Activated naive CD4-positive, alpha-beta T cell treated with anti-CD3 and anti-CD28 coated beads for 36 hours (primary cell): Measurements from ENCODE around the gene TET2. TPM values are rescaled to one million over a fixed set of nuclear protein-coding genes. Genes with fewer than 3 reads are reported as not detected.

Experiments
- CTCF ChIA-PET: fragments of 350-600 bp; sonication (Branson Sonifier 250); formaldehyde crosslinking; loops from one replicate; lab custom pipeline; 2021; ENCODE audit warnings: antibody characterized with exemption; lab: Charles Lee
- DNase-seq: peaks from one replicate; pipeline ENCODE4 v3.0.0-alpha.2; 2020
- H3K27ac Mint-ChIP-seq: one replicate; pipeline ENCODE4 v1.8.0; 2021; ENCODE audit warnings: mild to moderate bottlenecking, mixed read lengths
- H3K27me3 Mint-ChIP-seq: one replicate; pipeline ENCODE4 v1.8.0; 2021; ENCODE audit warnings: low read depth, mixed read lengths
- H3K36me3 Mint-ChIP-seq: one replicate; pipeline ENCODE4 v1.8.0; 2021; ENCODE audit warnings: low read depth, mixed read lengths
- H3K4me1 Mint-ChIP-seq: one replicate; pipeline ENCODE4 v1.8.0; 2021; ENCODE audit warnings: low read depth, mixed read lengths
- H3K4me3 Mint-ChIP-seq: one replicate; pipeline ENCODE4 v1.8.0; 2021; ENCODE audit warnings: mild to moderate bottlenecking, moderate library complexity, mixed read lengths
- H3K9me3 Mint-ChIP-seq: one replicate; pipeline ENCODE4 v1.8.0; 2021; ENCODE audit warnings: mixed read lengths
- intact Hi-C: fragments of 100-400 bp; cut with micrococcal nuclease; formaldehyde crosslinking; loops from one replicate; pipeline ENCODE4 v1.15.1; 2023
- total RNA-seq, 2 experiments: library from RNA; stranded (reverse); gene quantifications; one replicate each; pipeline ENCODE4 v1.2.3, GENCODE V29; 2021

The TET2 gene
- total RNA-seq = 10 to 100 TPM; 36.0 to 36.1 TPM

- peak within 1 kb of the TSS; percentile 97 for H3K27ac Mint-ChIP-seq
- peaks cover 35% of the 10 kb centered on the region for H3K4me1 Mint-ChIP-seq
- intact Hi-C loops = loop anchor here (1.0 to 5.0 kb wide), 4 partner anchors 33 to 1171 kb away; partner anchors contain the start of genes AIMP1, GSTCD, INTS12 and TBCK
- H3K27me3 Mint-ChIP-seq = no peaks in the 10 kb centered on the region
- peak; percentile 86 for DNase-seq
- CTCF ChIA-PET = interaction anchor here (1.1 kb wide), 1 partner anchor 327 kb away, joined by 3 read pairs; the partner anchor contains the start of gene PPA2
- peak within 1 kb of the TSS; percentile 96 for H3K4me3 Mint-ChIP-seq
- H3K9me3 Mint-ChIP-seq = no peaks in the 10 kb centered on the region
- peaks cover 16% of the 10 kb centered on the region for H3K36me3 Mint-ChIP-seq
These were observed at the start of gene TET2 for GRCh38 chr4:105146276-105147015. Gene TET2, plus strand, starts transcription at chr4:105146876. Its CDS starts 87,067 bp downstream, at chr4:105233943.

GRCh38 chr4:105102016-105102415 is 44.7 kb upstream of the TET2 start:
- intact Hi-C loops = no loop called here
- no peaks in the 10 kb centered on the region for H3K4me1 Mint-ChIP-seq
- peaks cover 13% of the 10 kb centered on the region for H3K9me3 Mint-ChIP-seq
- DNase-seq = no peak
- CTCF ChIA-PET = no interaction called here
- no peak overlapping the region for H3K27ac Mint-ChIP-seq
- H3K36me3 Mint-ChIP-seq = peaks cover 4% of the 10 kb centered on the region
- no peak overlapping the region for H3K4me3 Mint-ChIP-seq
- H3K27me3 Mint-ChIP-seq = peaks cover 28% of the 10 kb centered on the region

GRCh38 chr4:105106426-105106825 is 40.2 kb upstream of the TET2 start:
- no peak for DNase-seq
- CTCF ChIA-PET = interaction anchor here (0.6 kb wide), 1 partner anchor 153 kb away, joined by 3 read pairs; no protein-coding TSS in a partner anchor
- Mint-ChIP-seq H3K9me3 (no peaks in the 10 kb centered on the region), H3K4me3 (no peak overlapping the region), H3K27ac (no peak overlapping the region), H3K27me3 (peaks cover 23% of the 10 kb centered on the region), H3K4me1 (no peaks in the 10 kb centered on the region), H3K36me3 (no peaks in the 10 kb centered on the region)
- intact Hi-C loops = no loop called here

GRCh38 chr4:105107095-105107856 is 39.4 kb upstream of the TET2 start:
- Mint-ChIP-seq H3K4me3 (no peak overlapping the region), H3K4me1 (no peaks in the 10 kb centered on the region), H3K9me3 (no peaks in the 10 kb centered on the region), H3K36me3 (no peaks in the 10 kb centered on the region), H3K27ac (no peak overlapping the region), H3K27me3 (peaks cover 23% of the 10 kb centered on the region)
- intact Hi-C loops = no loop called here
- CTCF ChIA-PET = no interaction called here
- no peak for DNase-seq

GRCh38 chr4:105108971-105109370 is 37.7 kb upstream of the TET2 start:
- CTCF ChIA-PET = no interaction called here

GRCh38 chr4:105112274-105112673 is 34.4 kb upstream of the TET2 start:
- DNase-seq = no peak
- H3K27me3 Mint-ChIP-seq = peaks cover 15% of the 10 kb centered on the region
- H3K36me3 Mint-ChIP-seq = no peaks in the 10 kb centered on the region
- intact Hi-C loops = no loop called here
- no peak overlapping the region for H3K27ac Mint-ChIP-seq
- CTCF ChIA-PET = interaction anchor here (0.6 kb wide), 1 partner anchor 502 kb away, joined by 3 read pairs; no protein-coding TSS in a partner anchor
- no peaks in the 10 kb centered on the region for H3K9me3 Mint-ChIP-seq
- H3K4me1 Mint-ChIP-seq = no peaks in the 10 kb centered on the region
- H3K4me3 Mint-ChIP-seq = no peak overlapping the region

More at GRCh38 chr4:105108971-105109370, 37.7 kb upstream of the TET2 start:
- H3K36me3 Mint-ChIP-seq = no peaks in the 10 kb centered on the region
- H3K27me3 Mint-ChIP-seq = peaks cover 23% of the 10 kb centered on the region
- H3K4me3 Mint-ChIP-seq = no peak overlapping the region
- H3K9me3 Mint-ChIP-seq = no peaks in the 10 kb centered on the region
- intact Hi-C loops = no loop called here
- no peaks in the 10 kb centered on the region for H3K4me1 Mint-ChIP-seq
- no peak overlapping the region for H3K27ac Mint-ChIP-seq
- DNase-seq = no peak

- Mint-ChIP-seq H3K27ac (no peak overlapping the region), H3K27me3 (peaks cover 15% of the 10 kb centered on the region), H3K36me3 (no peaks in the 10 kb centered on the region), H3K4me1 (no peaks in the 10 kb centered on the region), H3K4me3 (no peak overlapping the region), H3K9me3 (no peaks in the 10 kb centered on the region)
- intact Hi-C loops = no loop called here
- CTCF ChIA-PET = interaction anchor here (1.0 kb wide), 1 partner anchor 15 kb away, joined by 4 read pairs; no protein-coding TSS in a partner anchor
- DNase-seq = no peak
These were observed 32.9 kb upstream of the TET2 start for GRCh38 chr4:105113800-105114199.

- no peaks in the 10 kb centered on the region for H3K36me3 Mint-ChIP-seq
- no peak overlapping the region for H3K27ac Mint-ChIP-seq
- no peak for DNase-seq
- peaks cover 14% of the 10 kb centered on the region for H3K27me3 Mint-ChIP-seq
- CTCF ChIA-PET = interaction anchor here (1.1 kb wide), 1 partner anchor 357 kb away, joined by 3 read pairs; the partner anchor contains the start of gene PPA2
- H3K4me3 Mint-ChIP-seq = no peak overlapping the region
- no peaks in the 10 kb centered on the region for H3K9me3 Mint-ChIP-seq
- no peaks in the 10 kb centered on the region for H3K4me1 Mint-ChIP-seq
- intact Hi-C loops = no loop called here
These were observed 29.9 kb upstream of the TET2 start for GRCh38 chr4:105116616-105117319.

GRCh38 chr4:105119356-105119755 is 27.3 kb upstream of the TET2 start:
- no peaks in the 10 kb centered on the region for H3K9me3 Mint-ChIP-seq
- H3K27me3 Mint-ChIP-seq = peaks cover 14% of the 10 kb centered on the region
- no peaks in the 10 kb centered on the region for H3K36me3 Mint-ChIP-seq
- H3K4me1 Mint-ChIP-seq = no peaks in the 10 kb centered on the region
- DNase-seq = no peak
- intact Hi-C loops = no loop called here
- CTCF ChIA-PET = no interaction called here
- H3K4me3 Mint-ChIP-seq = no peak overlapping the region
- no peak overlapping the region for H3K27ac Mint-ChIP-seq

GRCh38 chr4:105120626-105121025 is 26.1 kb upstream of the TET2 start:
- H3K36me3 Mint-ChIP-seq = no peaks in the 10 kb centered on the region
- no peak overlapping the region for H3K4me3 Mint-ChIP-seq
- H3K9me3 Mint-ChIP-seq = no peaks in the 10 kb centered on the region
- H3K4me1 Mint-ChIP-seq = no peaks in the 10 kb centered on the region
- CTCF ChIA-PET = no interaction called here
- intact Hi-C loops = no loop called here
- peaks cover 11% of the 10 kb centered on the region for H3K27me3 Mint-ChIP-seq
- no peak for DNase-seq
- H3K27ac Mint-ChIP-seq = no peak overlapping the region

GRCh38 chr4:105122350-105122749 is 24.3 kb upstream of the TET2 start:
- CTCF ChIA-PET = interaction anchor here (0.6 kb wide), 2 partner anchors 47 to 125 kb away, joined by 6 to 7 read pairs; no protein-coding TSS in a partner anchor

More at GRCh38 chr4:105122350-105122749, 24.3 kb upstream of the TET2 start:
- no peak overlapping the region for H3K4me3 Mint-ChIP-seq
- intact Hi-C loops = no loop called here
- peaks cover 8% of the 10 kb centered on the region for H3K27me3 Mint-ChIP-seq
- H3K4me1 Mint-ChIP-seq = no peaks in the 10 kb centered on the region
- no peaks in the 10 kb centered on the region for H3K9me3 Mint-ChIP-seq
- no peak overlapping the region for H3K27ac Mint-ChIP-seq
- no peak for DNase-seq
- H3K36me3 Mint-ChIP-seq = no peaks in the 10 kb centered on the region
